ENCODE data around the gene B4GALT1.

- TF ChIP-seq, protein P1, sequence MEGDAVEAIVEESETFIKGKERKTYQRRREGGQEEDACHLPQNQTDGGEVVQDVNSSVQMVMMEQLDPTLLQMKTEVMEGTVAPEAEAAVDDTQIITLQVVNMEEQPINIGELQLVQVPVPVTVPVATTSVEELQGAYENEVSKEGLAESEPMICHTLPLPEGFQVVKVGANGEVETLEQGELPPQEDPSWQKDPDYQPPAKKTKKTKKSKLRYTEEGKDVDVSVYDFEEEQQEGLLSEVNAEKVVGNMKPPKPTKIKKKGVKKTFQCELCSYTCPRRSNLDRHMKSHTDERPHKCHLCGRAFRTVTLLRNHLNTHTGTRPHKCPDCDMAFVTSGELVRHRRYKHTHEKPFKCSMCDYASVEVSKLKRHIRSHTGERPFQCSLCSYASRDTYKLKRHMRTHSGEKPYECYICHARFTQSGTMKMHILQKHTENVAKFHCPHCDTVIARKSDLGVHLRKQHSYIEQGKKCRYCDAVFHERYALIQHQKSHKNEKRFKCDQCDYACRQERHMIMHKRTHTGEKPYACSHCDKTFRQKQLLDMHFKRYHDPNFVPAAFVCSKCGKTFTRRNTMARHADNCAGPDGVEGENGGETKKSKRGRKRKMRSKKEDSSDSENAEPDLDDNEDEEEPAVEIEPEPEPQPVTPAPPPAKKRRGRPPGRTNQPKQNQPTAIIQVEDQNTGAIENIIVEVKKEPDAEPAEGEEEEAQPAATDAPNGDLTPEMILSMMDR (IDR thresholded peaks at IDR 0.05) = no peak
- no peak for TF ChIP-seq POLR2A (IDR thresholded peaks at IDR 0.05)
These were observed 64.5 kb downstream of the B4GALT1 start for GRCh38 chr9:33102551-33103210.

All from body of pancreas (tissue), 4 donors.